Fibroblast of skin of left biceps (primary cell): ENCODE data around the gene ACSM2B.
"Not testable (repeated sequence)": the region's sequence is repeated elsewhere in the genome, so short reads cannot be mapped to it uniquely, and the experiment has no call there.

Experiments used
- DNase-seq, 2 experiments: peaks; one replicate each; pipeline ENCODE4 v3.0.0-alpha.2; 2013; ENCODE audit warnings: low read depth in 2 of 2

ACSM2B gene, protein sequence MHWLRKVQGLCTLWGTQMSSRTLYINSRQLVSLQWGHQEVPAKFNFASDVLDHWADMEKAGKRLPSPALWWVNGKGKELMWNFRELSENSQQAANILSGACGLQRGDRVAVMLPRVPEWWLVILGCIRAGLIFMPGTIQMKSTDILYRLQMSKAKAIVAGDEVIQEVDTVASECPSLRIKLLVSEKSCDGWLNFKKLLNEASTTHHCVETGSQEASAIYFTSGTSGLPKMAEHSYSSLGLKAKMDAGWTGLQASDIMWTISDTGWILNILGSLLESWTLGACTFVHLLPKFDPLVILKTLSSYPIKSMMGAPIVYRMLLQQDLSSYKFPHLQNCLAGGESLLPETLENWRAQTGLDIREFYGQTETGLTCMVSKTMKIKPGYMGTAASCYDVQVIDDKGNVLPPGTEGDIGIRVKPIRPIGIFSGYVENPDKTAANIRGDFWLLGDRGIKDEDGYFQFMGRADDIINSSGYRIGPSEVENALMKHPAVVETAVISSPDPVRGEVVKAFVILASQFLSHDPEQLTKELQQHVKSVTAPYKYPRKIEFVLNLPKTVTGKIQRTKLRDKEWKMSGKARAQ

DNA sequence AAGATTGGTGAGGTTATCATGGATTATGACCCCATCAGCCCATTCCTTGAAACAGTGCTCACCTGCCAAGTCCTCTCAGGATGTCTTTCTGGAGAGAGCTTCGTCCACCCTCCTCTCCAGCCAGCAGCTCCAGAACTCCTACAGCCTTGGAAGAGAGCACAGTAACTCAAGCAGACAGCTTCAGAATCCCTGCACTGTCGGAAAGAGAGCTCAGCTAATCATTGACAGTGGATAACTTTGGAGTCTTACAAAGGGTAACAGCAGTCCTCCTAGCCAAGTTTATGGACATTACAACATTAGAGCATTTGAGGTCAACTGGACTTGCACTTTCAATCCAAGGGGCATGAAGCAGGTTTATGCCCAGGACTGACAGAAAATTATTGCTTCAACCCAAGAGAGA lies at the start of gene ACSM2B:
Gene ACSM2B, minus strand, starts transcription at position 223 of the 400 bp plus-strand sequence. CDS start 11,522 bp downstream, outside the sequence.
- not testable (repeated sequence) for DNase-seq

DNA sequence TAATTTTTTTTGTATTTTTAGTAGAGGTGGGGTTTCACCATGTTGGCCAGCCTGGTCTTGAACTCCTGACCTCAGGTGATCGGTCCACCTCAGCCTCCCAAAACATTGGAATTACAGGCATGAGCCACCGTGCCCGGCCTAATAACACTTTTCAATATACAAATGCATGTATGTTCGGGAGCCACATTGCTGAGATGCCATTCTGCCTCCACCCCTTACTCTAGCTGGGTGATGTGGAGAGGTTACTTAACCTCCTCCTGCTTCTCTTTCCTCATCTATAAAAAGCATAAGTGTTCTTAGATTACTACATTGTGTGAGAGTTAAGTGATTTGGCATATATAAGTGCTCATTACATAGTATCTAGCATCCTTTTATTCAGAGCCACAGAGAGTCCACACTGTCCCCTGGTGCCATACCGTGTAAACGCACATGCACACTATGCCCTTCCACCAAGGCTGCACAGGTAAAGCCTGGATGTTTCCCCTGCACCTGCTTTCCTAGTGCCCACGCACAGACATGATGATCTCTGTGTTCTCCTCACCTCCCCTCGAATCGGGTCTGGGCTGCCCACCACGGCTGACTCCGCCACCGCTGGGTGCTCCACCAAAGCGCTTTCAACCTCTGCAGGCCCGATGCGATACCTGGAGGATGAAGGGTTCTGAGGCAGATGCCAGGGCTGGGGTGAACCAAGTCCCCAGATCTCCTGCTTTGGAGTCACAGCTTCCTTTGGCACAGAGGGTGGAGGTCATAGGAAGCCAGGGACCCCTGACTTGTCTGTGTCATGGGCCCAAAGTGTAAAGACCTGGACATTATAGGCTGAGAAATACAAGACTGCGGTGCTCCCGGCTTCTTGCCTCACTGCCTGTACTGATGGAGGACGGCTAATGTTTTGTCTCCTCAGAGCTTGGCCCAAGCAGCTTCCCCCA lies 49.0 kb upstream of the ACSM2B start:
- DNase-seq: no peak

DNA sequence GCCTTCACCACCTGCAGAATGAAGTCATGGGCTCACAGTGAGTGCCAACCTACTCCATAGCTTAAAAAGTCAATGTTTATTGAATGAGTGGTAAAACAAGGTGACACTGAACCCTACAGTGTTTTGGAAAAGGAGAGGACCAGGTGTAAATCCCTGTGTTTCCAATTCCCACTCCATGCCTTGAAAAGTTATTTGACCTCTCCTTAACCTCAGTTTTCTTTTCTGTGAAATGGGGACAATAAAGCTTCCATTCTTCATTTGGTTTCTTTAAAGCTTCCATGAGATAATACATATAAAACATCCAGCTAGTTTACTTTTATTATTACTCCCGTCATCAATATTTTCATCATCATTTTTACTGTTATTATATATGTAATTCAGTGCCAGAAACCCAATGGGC lies 48.0 kb upstream of the ACSM2B start:
- DNase-seq: no peak

DNA sequence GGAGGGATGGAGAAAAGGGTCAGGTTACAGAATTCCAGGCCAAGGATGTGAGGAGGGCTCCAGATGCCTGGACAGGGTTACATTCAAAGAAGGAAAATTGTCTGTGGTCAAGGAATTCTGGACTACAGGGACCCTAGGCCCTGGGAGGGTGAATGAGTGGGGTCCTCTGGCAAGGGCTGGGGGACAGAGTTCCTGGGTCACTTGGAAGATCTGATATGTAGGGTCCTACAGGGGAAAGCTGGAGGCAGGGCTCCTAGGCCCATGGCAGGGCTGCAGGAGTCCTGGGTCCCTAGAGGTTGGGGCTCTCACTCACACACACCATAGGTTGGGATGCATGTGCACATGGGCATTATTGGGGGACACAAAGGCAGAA lies 46.3 kb upstream of the ACSM2B start:
- no peak for DNase-seq

DNA sequence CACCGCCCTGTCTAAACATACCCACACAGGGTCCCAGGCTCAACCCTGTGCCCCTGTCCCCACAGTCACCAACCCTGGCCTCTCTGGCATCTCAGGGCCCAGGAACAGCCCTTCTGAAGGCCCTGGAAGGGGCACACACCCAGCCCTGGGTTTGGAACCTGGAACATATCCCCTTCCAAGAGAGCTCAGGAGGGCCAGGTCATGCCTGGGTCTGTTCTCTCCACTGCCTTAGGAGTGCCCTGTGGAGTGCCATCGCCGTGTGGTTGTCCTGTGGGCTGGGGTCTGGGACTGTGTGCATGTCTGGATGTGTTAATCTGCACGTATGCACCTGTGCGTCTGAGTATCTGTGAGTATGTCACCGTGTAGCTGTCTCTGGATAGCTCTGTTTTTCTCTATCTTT lies 45.2 kb upstream of the ACSM2B start:
- DNase-seq: no peak

DNA sequence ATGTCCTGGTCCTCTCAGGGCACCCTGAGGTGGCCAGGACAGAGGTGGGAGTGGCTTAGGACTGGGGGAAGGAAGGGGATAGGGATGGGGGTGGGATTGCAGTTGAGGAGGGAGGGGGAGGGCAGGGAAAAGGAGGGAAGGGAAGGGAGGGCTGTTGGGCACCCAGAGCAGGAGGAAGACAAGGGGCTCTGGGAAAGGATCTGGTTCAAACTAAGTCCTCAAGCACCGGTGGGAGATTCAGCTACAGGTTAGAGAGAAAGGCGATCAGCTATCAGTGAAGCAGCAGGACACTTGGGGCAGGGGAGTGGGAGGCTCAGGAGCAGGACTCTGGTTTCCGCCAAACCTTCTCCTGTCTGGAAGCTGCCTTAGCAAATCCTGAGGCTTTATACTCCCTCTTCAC lies 44.6 kb upstream of the ACSM2B start:
- no peak for DNase-seq

DNA sequence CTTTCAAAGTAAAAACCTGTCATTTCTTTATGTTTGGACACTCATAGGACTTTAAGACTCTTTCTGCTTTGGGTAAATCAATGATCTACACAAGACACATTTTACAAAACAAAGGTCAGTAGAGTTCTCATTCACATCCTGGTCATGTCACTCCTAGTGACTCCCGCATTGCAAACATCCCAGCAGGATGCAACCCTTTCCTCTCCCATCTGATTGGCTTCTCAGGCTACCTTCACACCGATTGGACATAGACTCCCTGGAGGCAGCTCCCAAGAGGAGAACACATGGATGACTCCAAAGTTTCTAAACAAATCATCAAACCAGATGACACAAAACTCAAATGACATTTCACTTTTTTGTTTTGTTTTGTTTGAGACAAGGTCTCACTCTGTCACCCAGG lies 43.8 kb upstream of the ACSM2B start:
- DNase-seq: no peak

DNA sequence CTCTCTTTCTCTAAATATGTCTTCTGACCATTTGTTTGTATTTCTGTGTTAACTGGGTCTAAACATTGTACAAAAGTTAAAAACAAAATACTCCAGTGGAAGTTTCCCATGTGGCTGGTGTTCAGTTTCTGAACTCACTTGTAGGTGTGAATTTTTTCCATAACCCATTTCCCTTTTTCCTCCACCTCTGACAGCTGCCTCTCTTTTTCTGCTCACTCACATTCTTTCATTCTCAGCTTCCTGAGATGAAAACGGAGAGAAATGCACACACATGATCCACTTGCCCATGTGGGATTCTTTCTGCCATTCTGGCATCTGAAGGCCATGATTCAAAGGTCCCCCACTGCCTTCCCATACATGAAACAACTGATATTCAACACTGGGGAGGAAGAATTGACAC lies 41.1 kb upstream of the ACSM2B start:
- no peak for DNase-seq

DNA sequence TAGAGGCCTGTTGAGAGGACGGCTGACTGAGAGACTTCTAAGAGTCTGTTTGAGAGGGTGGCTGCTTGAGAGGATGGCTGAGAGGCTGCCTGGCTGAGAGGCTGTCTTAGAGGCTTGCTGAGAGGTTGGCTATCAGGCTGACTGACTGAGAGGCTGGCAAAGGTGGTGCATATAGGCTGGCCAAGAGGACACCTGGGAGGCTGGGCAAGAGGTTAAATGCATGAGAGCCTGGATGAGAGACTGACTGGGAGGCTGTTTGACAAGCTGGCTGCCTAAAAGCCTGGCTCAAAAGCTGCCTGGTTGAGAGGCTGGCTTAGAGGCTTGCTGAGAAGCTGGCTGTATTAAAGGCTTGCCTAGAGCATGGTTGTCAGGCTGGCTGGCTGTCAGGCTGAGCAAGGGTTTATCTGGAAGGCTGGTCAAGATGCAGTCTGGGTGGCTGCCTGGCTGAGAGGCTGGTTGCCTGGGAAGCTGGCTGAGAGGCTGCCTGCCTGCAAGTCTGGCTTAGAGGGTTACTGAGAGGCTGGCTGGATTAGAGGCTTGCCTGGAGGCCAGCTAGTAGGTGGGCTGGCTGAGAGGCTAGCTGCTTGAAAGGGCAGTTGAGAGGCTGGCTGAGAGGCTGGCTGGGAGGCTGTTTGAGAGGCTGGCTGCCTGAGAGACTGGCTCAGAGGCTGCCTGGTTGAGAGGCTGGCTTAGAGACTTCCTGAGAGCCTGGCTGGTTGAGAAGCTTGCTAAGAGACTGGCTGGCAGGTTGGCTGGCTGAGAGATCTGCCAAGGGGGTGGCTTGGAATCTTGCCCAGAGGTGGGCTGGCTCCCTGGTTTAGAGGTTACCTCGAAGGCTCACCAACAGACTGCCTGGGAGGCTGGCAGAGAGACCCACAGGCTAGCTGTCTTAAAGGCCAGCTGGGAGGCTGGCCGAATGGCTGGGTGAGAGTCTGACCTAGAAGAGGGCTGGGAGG lies 38.3 kb upstream of the ACSM2B start:
- no peak for DNase-seq

DNA sequence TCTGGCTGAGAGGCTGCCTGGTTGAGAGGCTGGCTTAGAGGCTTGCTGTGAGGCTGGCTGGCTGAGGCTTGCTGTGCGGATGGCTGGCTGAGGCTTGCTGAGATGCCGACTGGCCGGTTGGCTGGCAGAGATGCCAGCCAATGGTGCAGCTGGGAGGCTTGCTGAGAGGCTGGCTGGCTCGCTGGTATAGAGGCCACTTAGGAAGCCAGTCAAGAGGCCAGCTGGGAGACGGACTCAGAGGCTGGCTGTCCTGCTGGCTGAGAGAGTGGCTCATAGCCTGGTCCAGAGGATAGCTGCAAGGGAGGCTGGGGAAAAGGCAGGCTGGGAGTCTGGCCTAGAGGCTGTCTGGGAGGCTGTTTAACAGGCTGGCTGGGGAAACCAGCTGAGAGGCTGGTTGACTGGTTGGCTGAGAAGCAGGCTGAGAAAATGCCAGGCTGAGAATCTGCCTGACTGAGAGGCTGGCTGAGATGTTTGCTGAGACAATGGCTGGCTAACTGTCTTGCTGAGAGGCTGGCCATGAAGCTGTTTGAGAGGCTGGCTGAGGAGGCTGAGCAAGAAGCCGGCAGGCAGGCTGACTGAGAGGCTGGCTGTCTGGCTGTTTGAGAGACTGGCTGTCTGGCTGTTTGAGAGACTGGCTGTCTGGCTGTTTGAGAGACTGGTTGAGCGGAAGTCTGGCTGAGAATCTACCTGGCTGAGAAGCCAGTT lies 37.5 kb upstream of the ACSM2B start:
- DNase-seq: no peak

DNA sequence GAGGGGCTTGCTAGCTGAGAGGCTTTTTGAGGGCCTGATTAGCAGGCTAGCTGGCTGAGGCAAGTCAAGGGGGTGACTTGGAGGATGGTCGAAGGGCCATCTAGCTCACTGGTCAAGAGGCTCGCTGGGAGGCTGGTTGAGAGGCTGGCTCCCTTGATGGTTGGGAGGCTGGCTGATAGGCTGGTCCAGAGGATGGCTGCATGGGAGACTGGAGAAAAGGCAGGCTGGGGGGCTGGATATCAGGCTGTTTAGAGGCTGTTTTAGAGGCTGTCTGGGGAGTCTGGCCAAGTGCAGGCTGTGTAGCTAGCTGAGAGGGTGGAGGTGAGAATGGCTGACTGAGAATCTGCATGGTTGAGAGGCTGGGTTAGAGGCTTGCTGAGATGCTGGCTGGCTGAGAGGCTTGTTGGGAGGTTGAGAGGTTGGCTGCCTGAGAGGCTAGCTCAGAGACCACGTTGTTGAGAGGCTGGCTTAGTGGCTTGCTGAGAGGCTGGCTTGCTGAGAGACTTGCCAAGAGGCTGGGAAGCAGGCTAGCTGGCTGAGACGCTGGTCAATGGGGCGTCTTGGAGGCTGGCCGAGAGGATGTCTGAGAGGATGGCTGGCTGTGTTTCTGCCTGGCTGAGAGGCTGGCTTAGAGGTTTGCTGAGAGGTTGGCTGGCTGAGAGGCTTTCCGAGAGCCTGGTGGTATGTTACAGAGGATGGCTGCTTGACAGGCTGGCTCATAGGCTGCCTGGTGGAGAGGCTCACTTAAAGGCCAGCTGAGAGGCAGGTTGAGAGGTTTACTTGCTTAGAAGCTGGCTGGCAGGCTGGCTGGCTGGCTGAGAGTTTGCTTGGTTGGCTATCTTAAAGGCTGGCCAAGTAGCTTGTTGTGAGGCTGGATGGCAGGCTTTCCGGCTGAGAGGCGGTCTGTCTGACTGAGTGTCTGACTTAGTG lies 36.6 kb upstream of the ACSM2B start:
- DNase-seq: no peak

DNA sequence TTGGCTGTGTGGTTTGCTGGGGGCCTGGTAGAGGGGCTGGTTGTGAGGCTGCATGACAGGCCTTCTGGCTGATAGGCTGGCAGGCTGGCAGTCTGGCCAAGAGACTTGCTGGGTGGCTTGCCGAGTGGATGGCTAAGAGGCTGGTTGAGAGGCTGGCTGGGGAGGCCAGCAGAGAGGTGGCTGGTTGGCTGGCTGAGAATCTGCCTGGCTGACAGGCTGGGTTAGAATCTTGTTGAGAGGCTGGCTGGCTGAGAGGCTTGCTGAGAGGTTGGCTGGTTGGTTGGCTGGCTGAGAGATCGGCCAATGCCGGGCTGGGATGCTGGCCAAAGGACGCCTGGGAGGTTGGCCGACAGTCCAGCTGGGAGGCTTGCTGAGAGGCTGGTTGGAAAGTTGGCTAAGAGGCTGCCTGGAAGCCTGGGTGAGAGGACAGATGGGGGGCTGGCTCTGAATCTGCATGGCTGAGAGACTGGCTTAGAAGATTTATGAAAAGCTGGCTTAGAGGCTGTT lies 35.9 kb upstream of the ACSM2B start:
- DNase-seq: no peak

DNA sequence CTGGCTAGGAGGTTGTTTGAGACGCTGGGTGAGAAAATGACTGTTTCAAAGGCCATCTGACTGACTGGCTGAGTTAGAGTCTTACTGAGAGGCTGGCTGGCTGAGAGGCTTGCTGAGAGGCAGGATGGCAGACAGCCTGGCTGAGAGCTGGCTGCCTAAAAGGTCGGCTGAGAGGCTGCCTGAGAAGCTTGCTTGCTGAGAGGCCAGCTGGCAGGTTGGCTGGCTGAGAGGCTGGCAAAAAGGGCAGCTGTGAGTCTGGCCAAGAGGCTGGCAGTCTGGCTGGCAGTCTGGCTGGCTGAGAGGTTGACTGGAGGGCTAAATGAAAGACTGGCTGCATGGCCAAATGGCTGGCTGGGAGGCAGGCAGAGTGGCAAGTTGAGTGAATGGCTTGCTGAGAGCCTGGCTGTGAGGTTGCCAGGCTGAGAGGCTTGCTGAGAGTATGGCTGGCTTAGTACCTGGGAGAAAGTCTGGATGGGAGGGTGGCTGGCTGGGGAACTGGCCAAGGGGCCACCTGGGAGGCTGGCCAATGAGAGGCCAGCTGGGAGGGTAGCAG lies 35.3 kb upstream of the ACSM2B start:
- no peak for DNase-seq

DNA sequence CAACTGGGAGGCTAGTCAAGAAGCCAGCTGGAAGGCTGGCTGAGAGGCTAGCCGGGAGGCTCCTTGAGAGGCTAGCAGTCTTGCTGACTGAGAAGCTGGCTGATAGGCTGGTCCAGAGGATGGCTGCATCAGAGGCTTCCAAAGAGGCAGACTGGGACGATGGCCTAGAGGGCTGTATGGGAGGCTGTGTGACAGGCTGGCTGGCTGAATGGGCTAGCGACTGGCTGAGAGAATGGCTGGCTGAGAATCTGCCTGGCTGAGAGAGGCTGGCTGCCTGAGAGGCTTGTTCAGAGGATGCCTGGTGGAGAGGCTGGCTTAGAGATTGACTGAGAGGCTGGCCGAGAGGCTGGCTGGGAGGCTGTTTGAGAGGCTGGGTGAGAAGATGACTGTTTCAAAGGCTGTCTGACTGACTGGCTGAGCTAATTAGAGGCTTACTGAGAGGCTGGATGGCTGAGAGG lies 34.8 kb upstream of the ACSM2B start:
- DNase-seq: no peak

DNA sequence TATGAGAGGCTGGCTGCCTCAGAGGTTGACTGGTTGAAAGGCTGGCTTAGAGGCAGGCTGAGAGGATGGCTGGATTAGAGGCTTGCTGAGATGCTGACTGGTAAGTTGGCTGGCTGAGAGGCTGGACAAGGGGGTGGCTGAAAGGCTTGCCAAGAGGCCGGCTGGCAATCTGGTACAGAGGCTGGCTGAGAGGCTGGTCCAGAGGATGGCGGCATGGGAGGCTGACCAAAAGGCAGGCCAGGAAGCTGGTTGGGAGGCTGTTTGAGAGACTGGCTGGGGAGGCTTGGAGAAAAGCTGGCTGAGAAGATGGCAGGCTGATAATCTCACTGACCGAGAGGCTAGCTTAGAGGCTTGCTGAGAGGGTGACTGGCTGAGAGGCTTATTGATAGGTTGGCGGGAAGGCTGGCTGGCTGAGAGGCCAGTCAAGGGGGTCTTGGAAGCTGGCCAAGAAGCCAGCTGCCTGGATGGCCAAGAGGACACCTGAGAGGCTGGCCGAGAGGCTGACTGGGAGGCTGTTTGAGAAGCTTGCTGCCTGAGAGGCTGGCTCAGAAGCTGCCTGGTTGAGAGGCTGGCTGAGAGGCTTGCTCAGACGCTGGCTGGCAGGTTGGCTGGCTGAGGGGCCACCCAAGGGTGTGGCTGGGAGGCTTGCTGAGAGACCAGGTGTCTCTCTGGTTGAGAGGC lies 34.2 kb upstream of the ACSM2B start:
- DNase-seq: no peak

DNA sequence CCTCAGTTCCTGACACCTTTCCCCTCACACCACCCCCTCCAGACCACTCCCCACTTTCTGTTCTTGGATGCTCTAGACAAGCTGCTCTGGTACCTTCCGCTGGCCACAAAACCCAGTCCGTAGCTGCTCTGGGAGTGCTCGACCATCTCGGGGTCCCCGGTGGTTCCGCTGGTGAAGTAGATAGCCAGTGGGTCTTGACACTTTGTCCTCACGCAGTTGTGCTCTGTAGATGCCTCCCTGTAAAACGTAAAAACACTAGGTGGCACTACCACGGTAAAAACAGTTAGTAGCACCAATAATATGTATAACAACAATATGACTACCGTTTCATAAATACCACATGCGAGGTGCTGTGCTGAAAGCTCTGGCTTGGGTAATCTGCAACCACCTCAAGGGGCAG lies 26.0 kb upstream of the ACSM2B start:
- DNase-seq: not testable (repeated sequence)

DNA sequence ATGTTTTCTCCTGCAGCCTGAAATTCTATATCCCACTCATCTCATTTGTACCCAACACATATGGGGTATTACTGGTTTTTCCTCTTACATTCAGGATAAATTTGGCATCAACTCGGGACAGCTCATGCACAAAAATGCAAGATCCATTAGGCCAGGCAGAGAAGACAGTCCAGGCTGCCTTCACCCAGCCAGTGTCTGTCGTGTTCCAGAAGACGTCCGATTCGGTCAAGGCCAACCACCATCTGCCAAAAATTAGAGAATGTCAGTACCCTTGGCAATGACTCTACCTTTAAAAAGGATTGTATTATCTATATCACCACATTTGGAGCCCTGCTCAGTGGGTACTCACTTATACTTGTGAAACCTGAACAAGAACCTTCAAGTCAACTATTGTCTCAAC lies 23.3 kb upstream of the ACSM2B start:
- not testable (repeated sequence) for DNase-seq

DNA sequence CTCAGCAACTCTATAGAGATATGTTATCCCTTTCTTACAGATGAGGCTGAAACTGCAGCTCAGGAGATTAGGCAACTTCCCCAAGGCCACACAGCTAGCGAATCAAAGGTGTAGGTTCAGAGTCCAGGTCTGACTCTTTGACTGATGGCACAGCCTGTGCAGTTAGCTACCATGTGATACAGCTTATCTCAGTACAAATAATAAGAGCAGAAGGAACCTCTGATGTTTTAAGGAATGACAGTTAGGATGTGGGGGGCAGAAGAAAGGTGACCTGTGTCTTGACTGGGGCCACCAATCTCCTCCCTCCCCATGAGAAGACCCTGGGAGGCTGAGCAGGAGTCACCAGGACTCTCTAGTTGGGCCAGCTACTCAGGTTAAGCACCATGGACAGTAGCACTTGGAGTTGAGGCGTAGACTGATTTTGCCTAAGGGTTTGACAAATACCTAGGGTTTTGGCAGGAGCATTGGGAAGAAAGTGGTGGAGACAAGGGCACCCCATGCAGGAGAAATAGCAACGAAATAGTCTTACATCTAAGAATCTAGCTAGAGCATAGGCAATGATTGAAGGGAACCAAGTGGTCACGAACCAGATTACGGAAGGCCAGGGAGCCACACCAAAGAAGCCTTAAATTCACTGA lies 22.8 kb upstream of the ACSM2B start:
- no peak for DNase-seq
